GM21526 (cell line): ENCODE data around the gene BAHCC1.

ENCODE experiments used
- ATAC-seq: cut with Tn5 transposase; IDR thresholded peaks from one replicate; pipeline ENCODE4 v1.9.1; 2021; ENCODE audit warnings: moderate library complexity; ENCODE audit not compliant: unreplicated experiment, low FRiP score

Gene BAHCC1

GRCh38 chr17:81385320-81386111 lies 9.7 kb upstream of the BAHCC1 start:
- ATAC-seq = no peak

DNA sequence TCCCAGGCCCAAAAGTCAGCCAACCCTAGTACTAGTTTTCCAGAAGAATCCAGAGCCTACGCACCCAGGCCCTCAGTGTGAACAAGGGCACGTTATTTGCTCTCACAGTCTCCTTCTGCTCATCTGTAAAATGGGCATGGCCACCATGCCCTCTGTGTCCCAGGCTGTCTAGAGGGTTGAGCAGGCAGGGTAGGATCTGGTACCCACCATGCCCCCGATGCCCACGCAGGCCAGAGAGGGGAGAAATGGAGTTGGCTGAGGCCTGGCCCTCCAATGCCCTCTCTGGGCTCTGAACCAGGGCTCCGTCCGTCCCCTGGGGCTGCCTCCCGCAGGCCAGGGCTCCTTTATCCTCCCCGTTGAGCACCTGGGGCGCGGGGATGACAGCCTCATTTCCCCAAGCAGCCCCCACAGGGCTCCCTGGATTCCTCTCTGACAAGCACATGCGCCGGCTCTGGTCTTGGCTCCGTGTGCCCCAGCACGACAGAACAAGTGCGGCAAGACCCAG lies 9.1 kb upstream of the BAHCC1 start:
- ATAC-seq = no peak

DNA sequence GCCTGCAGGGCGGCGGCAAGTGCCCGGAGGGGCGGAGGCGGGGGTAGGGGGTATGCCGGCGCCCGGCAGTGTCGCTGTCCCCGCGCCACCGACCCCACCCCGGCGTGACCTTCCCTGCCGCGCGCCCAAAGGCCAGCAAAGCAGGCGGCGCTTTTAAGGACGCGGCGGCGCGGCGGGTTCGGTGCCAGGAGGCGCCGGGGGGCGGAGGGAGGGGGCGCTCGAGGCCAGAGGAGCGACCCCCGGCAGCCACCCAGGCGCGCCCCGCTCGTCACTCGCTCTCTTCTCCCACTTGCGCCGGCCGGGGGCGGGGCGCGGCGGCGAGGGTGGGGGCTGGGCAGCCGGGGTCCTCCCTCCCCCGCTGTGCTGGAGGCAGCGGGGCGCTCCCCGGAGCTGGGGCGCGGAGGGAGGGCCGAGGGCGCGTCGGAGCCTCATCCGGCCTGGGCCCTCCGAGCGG lies 8.6 kb upstream of the BAHCC1 start:
- ATAC-seq = no peak

DNA sequence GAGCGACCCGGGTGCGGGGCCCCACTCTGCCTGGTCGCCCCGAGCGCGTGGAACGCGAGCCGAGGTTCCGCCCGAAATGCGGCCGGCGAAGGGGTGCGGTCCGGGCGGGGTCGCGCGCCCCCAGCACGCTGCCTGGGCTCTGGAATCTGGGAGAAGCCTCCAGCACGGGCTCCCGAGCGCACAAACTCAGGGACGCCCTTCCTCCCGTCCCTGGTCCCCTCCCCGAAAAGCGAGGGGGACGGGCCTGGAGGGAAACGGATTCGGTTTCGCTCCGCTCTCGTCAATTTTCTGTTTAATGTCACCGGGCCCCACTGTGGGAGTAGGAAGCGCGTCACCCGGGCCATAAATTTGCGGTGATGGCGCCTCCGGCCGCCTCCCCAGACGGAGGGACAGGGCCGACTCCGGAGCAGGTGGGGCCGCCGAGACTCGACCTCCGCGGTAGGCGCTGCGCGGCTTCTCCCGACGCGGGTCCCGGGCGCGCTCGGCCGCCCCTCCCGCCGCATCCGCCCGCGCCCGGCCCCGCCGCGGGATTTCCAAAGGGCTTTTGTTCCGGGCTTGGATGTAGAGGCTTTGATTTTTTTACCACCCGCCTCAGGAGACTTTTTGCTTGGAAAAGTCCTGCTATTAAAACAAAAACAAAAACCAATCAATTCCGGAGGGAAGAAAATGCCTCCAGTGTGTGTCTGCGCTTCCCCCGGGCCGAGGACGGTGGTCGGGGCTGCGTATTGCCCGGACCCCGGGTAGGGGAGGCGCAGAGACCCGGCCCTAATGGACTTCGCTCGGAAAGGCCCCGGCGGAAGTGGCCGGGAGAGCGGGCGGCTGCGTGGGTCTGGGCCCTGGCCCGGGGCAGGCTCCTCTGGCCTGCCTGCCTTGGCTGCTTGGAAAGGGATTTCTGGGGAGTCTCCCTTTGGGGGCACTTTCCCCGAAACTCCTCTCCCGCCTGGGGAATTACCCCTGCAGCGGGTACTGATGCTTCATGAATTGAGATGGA lies 7.9 kb upstream of the BAHCC1 start:
- no peak for ATAC-seq

- no peak for ATAC-seq
These were observed 7.1 kb upstream of the BAHCC1 start for GRCh38 chr17:81388091-81388611.

DNA sequence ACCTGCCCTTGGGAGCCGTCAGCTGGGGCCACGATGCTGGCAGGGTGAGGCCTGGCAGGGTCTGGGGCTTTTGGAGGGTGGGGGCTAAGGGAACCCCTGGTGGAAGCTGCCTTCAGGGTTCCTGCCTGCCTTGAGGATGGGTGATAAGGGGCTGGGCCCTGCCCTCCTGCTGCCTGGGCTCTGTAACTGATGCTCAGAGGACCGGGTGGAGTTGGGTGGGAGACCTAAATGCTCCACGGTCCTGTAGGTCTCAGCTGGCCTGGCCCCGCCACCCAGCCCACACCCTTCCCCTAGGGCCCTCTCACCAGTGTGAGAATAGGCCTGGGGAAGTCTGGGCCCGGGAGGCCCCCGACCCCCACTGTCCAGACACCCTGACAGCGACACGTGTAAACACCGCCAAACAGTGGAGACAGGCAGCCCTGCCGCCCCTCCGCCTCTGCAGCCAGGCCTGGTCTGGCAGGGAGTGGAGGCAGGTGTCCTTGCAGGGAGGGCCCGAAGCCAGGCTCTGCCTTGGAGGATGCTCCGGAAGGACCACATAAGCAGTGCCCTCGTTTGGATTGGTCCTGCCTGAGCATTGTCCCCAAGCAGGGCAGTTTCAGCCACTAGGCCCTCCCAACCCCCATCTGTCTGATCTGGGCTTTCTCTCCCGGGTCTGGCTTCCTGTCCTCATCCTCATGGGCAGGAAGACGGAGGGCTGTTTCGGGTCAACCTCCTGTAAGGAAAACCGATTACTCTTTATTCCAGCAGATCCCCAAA lies 6.5 kb upstream of the BAHCC1 start:
- no peak for ATAC-seq

- ATAC-seq = no peak
These were observed 5.7 kb upstream of the BAHCC1 start for GRCh38 chr17:81389585-81389984.

- ATAC-seq = no peak
These were observed 5.0 kb upstream of the BAHCC1 start for GRCh38 chr17:81390029-81390872.

- ATAC-seq = no peak
These were observed 4.4 kb upstream of the BAHCC1 start for GRCh38 chr17:81390873-81391255.

DNA sequence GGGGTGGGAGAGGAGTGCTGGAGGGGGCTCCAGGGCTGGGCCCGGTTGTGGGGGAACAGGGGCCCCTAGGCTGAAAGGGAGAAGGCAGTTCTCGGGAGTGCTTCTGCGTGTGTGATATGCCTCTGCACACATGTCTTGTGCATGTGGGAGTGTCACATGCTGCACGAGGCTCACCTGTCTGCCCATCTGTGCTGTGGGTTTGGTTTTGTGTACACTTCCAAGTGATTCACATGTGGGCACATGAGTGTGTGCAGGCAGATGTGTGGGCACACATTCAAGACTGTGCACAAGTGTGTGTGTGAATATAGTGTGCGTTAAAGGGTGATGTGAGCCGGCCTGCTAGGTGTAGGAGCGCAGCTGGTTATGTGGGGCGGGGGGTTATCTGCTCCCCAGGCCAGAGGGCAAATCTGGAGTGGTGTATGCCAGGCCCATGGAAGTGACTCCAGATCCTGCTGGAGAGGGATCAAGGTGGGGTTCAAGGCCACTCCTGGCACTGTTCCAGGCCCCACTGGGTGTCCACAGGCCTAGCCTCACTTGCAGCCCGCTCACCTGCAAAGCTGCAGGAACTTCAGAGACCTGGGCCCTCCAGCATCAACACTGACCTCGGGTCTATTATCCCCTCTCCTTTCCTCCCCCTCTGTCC lies 3.8 kb upstream of the BAHCC1 start:
- ATAC-seq = no peak

- no peak for ATAC-seq
These were observed 3.0 kb upstream of the BAHCC1 start for GRCh38 chr17:81391936-81392908.

GRCh38 chr17:81392909-81393654 lies 2.2 kb upstream of the BAHCC1 start:
- ATAC-seq = no peak

GRCh38 chr17:81393684-81394376 lies 1.4 kb upstream of the BAHCC1 start:
- ATAC-seq = no peak

- no peak for ATAC-seq
These were observed 808 bp upstream of the BAHCC1 start for GRCh38 chr17:81394377-81394920.

DNA sequence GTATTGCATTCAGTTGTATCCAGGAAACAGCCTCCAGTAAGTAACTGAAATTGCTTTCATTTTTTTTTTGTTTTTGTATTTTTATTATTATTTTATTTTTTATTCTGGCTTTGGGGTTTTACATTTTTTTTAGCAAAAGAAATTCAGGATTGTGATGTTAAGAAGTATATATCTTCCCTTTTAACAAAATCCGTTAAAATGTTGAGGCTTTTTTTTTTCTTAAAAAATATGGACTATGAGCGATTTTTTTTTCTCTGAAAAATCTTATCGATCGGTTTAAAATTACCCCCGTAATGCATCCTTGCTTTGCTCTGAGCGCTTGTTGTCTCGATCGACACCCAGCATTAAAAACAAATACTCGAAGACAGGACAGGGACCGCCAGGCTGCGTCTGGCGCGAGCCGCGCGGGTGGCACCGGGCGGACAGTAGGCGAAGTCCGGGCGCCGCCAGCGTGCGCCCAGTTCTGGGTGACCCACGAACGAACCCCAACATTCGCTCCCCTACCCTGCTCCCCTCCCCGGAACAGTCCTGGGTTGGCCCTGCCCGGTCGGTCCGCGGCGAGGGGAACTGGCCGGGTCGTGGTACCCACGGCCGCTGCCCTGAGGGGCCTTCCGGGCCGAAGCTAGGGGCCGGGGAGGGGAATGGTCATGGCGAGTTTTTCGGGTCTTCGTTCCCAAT lies 482 bp downstream of the BAHCC1 start:
- no peak for ATAC-seq

GRCh38 chr17:81396278-81396721 lies 1.0 kb downstream of the BAHCC1 start:
- ATAC-seq = no peak
